ENCODE measurements around the gene PDE8A. TPM values are rescaled to one million over a fixed set of nuclear protein-coding genes. Genes with fewer than 3 reads are reported as not detected.
A peak's percentile ranks its signal among the peaks of the same experiment; 100 is the strongest.

The PDE8A gene
- total RNA-seq, result 14.9 and 24.6 TPM in 2 replicates

- no peak for DNase-seq (ENCODE audit: low read depth)
- no peak for TF ChIP-seq CTCF (conservative IDR thresholded peaks at IDR 0.05; ENCODE audit: low read depth, low read length)
- peak within 1 kb of the TSS; percentile 92 for H3K4me3 ChIP-seq (ENCODE audit: low read depth, low read length)
Observed at GRCh38 chr15:84981711-84982300, at the start of gene PDE8A. PDE8A (plus strand) TSS chr15:84981856; CDS start chr15:84982163, 307 bp downstream.

DNA sequence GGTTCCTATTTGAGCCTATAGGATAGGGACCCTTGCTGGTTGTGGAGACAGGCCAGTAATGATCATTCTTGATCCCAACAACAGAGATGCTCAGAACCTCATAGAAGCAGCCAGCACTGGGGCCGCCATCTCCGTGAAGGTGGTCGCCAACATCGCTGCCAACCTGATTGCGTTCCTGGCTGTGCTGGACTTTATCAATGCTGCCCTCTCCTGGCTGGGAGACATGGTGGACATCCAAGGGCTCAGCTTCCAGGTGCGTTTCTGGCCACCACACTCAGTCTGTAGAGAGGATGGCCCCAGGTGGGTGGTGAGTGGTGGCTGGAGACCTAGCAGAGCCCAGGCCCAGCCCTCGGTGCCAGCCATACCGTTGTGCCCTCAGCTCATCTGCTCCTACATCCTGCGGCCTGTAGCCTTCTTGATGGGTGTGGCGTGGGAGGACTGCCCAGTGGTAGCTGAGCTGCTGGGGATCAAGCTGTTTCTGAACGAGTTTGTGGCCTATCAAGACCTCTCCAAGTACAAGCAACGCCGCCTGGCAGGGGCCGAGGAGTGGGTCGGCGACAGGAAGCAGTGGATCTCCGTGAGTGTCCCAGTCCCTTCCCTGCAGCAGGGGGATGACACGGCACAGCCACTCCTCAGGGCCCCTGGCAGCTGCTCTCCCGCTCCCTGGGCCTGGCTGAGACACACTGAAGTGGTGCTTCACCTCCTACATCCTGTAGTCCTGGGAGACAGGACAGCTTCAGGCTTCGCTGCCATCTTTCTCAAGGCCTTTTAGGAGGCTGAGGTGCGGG is 46.5 kb upstream of the PDE8A start:
- no peak for DNase-seq (ENCODE audit: low read depth)
- no peak overlapping the region for H3K4me3 ChIP-seq (ENCODE audit: low read depth, low read length)
- TF ChIP-seq CTCF (conservative IDR thresholded peaks at IDR 0.05; ENCODE audit: low read depth, low read length), result peak; percentile 44

- no peak overlapping the region for H3K4me3 ChIP-seq (ENCODE audit: low read depth, low read length)
- no peak for TF ChIP-seq CTCF (conservative IDR thresholded peaks at IDR 0.05; ENCODE audit: low read depth, low read length)
- DNase-seq (ENCODE audit: low read depth), result no peak
Observed at GRCh38 chr15:84937144-84937543, 44.5 kb upstream of the PDE8A start.

DNA sequence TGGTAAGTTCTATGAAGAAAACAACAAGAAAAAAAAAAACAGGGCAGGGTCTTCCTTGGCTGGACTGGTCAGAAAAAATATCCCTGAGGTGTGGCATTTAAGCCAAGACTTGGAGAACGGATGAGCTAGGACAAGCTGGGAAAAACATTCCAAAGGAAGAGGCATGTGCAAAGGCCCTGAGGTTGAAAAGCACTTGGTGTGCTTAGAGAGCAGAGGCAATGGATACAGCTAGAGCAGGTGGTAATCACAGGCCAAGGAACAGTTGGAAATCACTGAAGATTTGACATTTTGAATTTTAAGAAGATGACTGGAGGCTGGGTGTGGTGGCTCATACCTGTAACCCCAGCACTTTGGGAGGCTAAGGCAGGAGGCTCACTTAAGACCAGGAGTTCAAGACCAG is 42.9 kb upstream of the PDE8A start:
- TF ChIP-seq CTCF (conservative IDR thresholded peaks at IDR 0.05; ENCODE audit: low read depth, low read length), result no peak
- no peak overlapping the region for H3K4me3 ChIP-seq (ENCODE audit: low read depth, low read length)
- no peak for DNase-seq (ENCODE audit: low read depth)

- DNase-seq (ENCODE audit: low read depth), result no peak
- TF ChIP-seq CTCF (conservative IDR thresholded peaks at IDR 0.05; ENCODE audit: low read depth, low read length), result no peak
- H3K4me3 ChIP-seq (ENCODE audit: low read depth, low read length), result no peak overlapping the region
Observed at GRCh38 chr15:84940399-84940798, 41.3 kb upstream of the PDE8A start.

DNA sequence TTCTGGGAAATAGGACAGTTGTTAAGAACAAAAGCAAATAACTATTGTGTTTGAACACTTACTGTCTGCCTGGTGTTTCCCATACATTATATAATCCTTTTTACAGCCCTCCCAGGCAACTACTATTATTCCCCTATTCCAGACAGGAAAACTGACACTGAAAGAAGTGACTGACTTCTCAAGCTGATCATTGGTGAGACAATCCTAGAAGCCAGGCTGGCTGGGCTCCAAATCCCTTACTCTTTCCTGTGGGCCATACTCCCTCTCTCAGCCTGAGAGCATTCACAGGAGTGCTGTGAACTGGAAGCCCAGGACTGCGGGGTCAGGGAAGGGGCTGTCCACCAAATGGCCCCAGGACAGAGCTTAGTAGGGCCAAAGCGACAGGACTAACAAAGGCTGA is 39.2 kb upstream of the PDE8A start:
- TF ChIP-seq CTCF (conservative IDR thresholded peaks at IDR 0.05; ENCODE audit: low read depth, low read length), result no peak
- DNase-seq (ENCODE audit: low read depth), result no peak
- H3K4me3 ChIP-seq (ENCODE audit: low read depth, low read length), result no peak overlapping the region

GRCh38 chr15:84944311-84944710 is 37.3 kb upstream of the PDE8A start:
- no peak for TF ChIP-seq CTCF (conservative IDR thresholded peaks at IDR 0.05; ENCODE audit: low read depth, low read length)
- no peak overlapping the region for H3K4me3 ChIP-seq (ENCODE audit: low read depth, low read length)
- no peak for DNase-seq (ENCODE audit: low read depth)
